ENCODE measurements around the gene PAX5.

- no peak for TF ChIP-seq GABPB1 (CRISPR knock-in tag; IDR thresholded peaks at IDR 0.05)
- TF ChIP-seq ZNF121 (CRISPR knock-in tag; IDR thresholded peaks at IDR 0.05): no peak
- no peak for TF ChIP-seq ZNF423 (CRISPR knock-in tag; IDR thresholded peaks at IDR 0.05)
- TF ChIP-seq SMAD3 (CRISPR knock-in tag; IDR thresholded peaks at IDR 0.05; ENCODE audit: borderline replicate concordance): no peak
- TF ChIP-seq CTCF (IDR thresholded peaks at IDR 0.05): no peak
- no peak for TF ChIP-seq AFF4 (CRISPR knock-in tag; IDR thresholded peaks at IDR 0.05; ENCODE audit: borderline replicate concordance)
- no peak for TF ChIP-seq NR3C1 (CRISPR knock-in tag; conservative IDR thresholded peaks at IDR 0.05; ENCODE audit: low read depth)
- TF ChIP-seq FOXP1 (CRISPR knock-in tag; IDR thresholded peaks at IDR 0.05; ENCODE audit: borderline replicate concordance): no peak
- no peak for TF ChIP-seq FOXK1 (CRISPR knock-in tag; IDR thresholded peaks at IDR 0.05)
- no peak for TF ChIP-seq ZNF425 (CRISPR knock-in tag; conservative IDR thresholded peaks at IDR 0.05)
- TF ChIP-seq ARID4B (CRISPR knock-in tag; IDR thresholded peaks at IDR 0.05; ENCODE audit: borderline replicate concordance): no peak
- no peak for TF ChIP-seq E2F4 (CRISPR knock-in tag; IDR thresholded peaks at IDR 0.05; ENCODE audit: borderline replicate concordance, low read depth)
Measured at GRCh38 chr9:36902861-36903524, 131.1 kb downstream of the PAX5 start.

Measured in WTC11 (cell line).